ENCODE measurements around the gene DAPK3. TPM values are rescaled to one million over a fixed set of nuclear protein-coding genes. Genes with fewer than 3 reads are reported as not detected.
"Not testable (repeated sequence)": the region's sequence is repeated elsewhere in the genome, so short reads cannot be mapped to it uniquely, and the experiment has no call there.

The DAPK3 gene
- total RNA-seq, 1 donor = 64.7 TPM

GRCh38 chr19:4015705-4016402, 45.0 kb upstream of the DAPK3 start:
- DNase-seq (ENCODE audit: low read depth) = no peak

GRCh38 chr19:4014541-4015491, 43.9 kb upstream of the DAPK3 start:
- DNase-seq (ENCODE audit: low read depth) = no peak
- H3K4me3 ChIP-seq (ENCODE audit: low read depth, low read length) = no peak overlapping the region
- TF ChIP-seq CTCF (IDR thresholded peaks at IDR 0.05; ENCODE audit: insufficient read depth, low read length) = no peak

More at GRCh38 chr19:4015705-4016402, 45.0 kb upstream of the DAPK3 start:
- H3K4me3 ChIP-seq (ENCODE audit: low read depth, low read length) = no peak overlapping the region
- TF ChIP-seq CTCF (IDR thresholded peaks at IDR 0.05; ENCODE audit: insufficient read depth, low read length) = no peak

GRCh38 chr19:4013886-4014540, 43.1 kb upstream of the DAPK3 start:
- no peak overlapping the region for H3K4me3 ChIP-seq (ENCODE audit: low read depth, low read length)
- DNase-seq (ENCODE audit: low read depth) = no peak
- no peak for TF ChIP-seq CTCF (IDR thresholded peaks at IDR 0.05; ENCODE audit: insufficient read depth, low read length)

GRCh38 chr19:4012975-4013634, 42.2 kb upstream of the DAPK3 start:
- H3K4me3 ChIP-seq (ENCODE audit: low read depth, low read length) = no peak overlapping the region
- TF ChIP-seq CTCF (IDR thresholded peaks at IDR 0.05; ENCODE audit: insufficient read depth, low read length) = no peak
- no peak for DNase-seq (ENCODE audit: low read depth)

- no peak for TF ChIP-seq CTCF (IDR thresholded peaks at IDR 0.05; ENCODE audit: insufficient read depth, low read length)
Measured at GRCh38 chr19:4012092-4012974, 41.4 kb upstream of the DAPK3 start.

GRCh38 chr19:4011430-4011829, 40.5 kb upstream of the DAPK3 start:
- not testable (repeated sequence) for H3K4me3 ChIP-seq (ENCODE audit: low read depth, low read length); DNase-seq (ENCODE audit: low read depth)

More at GRCh38 chr19:4012092-4012974, 41.4 kb upstream of the DAPK3 start:
- DNase-seq (ENCODE audit: low read depth) = no peak
- no peak overlapping the region for H3K4me3 ChIP-seq (ENCODE audit: low read depth, low read length)

All from fibroblast of the aortic adventitia (primary cell).